Activated CD8-positive, alpha-beta memory T cell treated with anti-CD3 and anti-CD28 coated beads, Interleukin-2, amount 50 U/mL, for 24 hours (primary cell): ENCODE data around the gene EPN2.

Experiments
- DNase-seq: peaks from one replicate; pipeline ENCODE4 v3.0.0-alpha.2; 2020; ENCODE audit errors: extremely low read depth

EPN2 gene

GRCh38 chr17:19365833-19366636, 128.9 kb downstream of the EPN2 start:
- no peak for DNase-seq

GRCh38 chr17:19366637-19366972, 129.4 kb downstream of the EPN2 start:
- DNase-seq: no peak

GRCh38 chr17:19368229-19368628, 131.1 kb downstream of the EPN2 start:
- no peak for DNase-seq

- no peak for DNase-seq
Measured at GRCh38 chr17:19369107-19369778, 132.1 kb downstream of the EPN2 start.

GRCh38 chr17:19369846-19370492, 132.8 kb downstream of the EPN2 start:
- no peak for DNase-seq

- no peak for DNase-seq
Measured at GRCh38 chr17:19370493-19370960, 133.4 kb downstream of the EPN2 start.

GRCh38 chr17:19371259-19372010, 134.3 kb downstream of the EPN2 start:
- no peak for DNase-seq

GRCh38 chr17:19372011-19372370, 134.8 kb downstream of the EPN2 start:
- DNase-seq: no peak

- no peak for DNase-seq
Measured at GRCh38 chr17:19372439-19372838, 135.3 kb downstream of the EPN2 start.

GRCh38 chr17:19372866-19373504, 135.8 kb downstream of the EPN2 start:
- no peak for DNase-seq

- DNase-seq: no peak
Measured at GRCh38 chr17:19374136-19374535, 137.0 kb downstream of the EPN2 start.

GRCh38 chr17:19375732-19376131, 138.6 kb downstream of the EPN2 start:
- DNase-seq: no peak

GRCh38 chr17:19376811-19377210, 139.6 kb downstream of the EPN2 start:
- DNase-seq: no peak

- peak; percentile 88 for DNase-seq
Measured at GRCh38 chr17:19377602-19378415, 140.6 kb downstream of the EPN2 start.

- DNase-seq: no peak
Measured at GRCh38 chr17:19378416-19379360, 141.5 kb downstream of the EPN2 start, which contains the start of gene MAPK7. MAPK7 (plus strand) TSS chr17:19378498; CDS start chr17:19378901, 403 bp downstream.

- no peak for DNase-seq
Measured at GRCh38 chr17:19379361-19380065, 142.3 kb downstream of the EPN2 start.

- DNase-seq: no peak
Measured at GRCh38 chr17:19380481-19381301, 143.5 kb downstream of the EPN2 start.

- DNase-seq: no peak
Measured at GRCh38 chr17:19381361-19381740, 144.2 kb downstream of the EPN2 start.
